NCI-H1048 (cell line): Measurements from ENCODE around the gene ADCY2.
"Not testable (repeated sequence)": the region's sequence is repeated elsewhere in the genome, so short reads cannot be mapped to it uniquely, and the experiment has no call there.

ENCODE experiments used
- DNase-seq: peaks from one replicate; lab custom pipeline; 2025; lab: John Stamatoyannopoulos, UW

ADCY2 gene

GRCh38 chr5:7395432-7395946 is 449 bp upstream of the ADCY2 start:
- no peak for DNase-seq

GRCh38 chr5:7396713-7397454 is 946 bp downstream of the ADCY2 start:
- DNase-seq, result no peak

- no peak for DNase-seq
These were observed 2.0 kb downstream of the ADCY2 start for GRCh38 chr5:7397937-7398336.

GRCh38 chr5:7398596-7399280 is 2.8 kb downstream of the ADCY2 start:
- no peak for DNase-seq

GRCh38 chr5:7405277-7405676 is 9.3 kb downstream of the ADCY2 start:
- no peak for DNase-seq

GRCh38 chr5:7410936-7411511 is 15.1 kb downstream of the ADCY2 start:
- DNase-seq, result no peak

GRCh38 chr5:7412409-7412808 is 16.5 kb downstream of the ADCY2 start:
- DNase-seq, result no peak

GRCh38 chr5:7415123-7415522 is 19.2 kb downstream of the ADCY2 start:
- no peak for DNase-seq

GRCh38 chr5:7415587-7416535 is 19.9 kb downstream of the ADCY2 start:
- DNase-seq, result no peak

GRCh38 chr5:7418276-7418675 is 22.3 kb downstream of the ADCY2 start:
- no peak for DNase-seq

GRCh38 chr5:7419367-7419766 is 23.4 kb downstream of the ADCY2 start:
- DNase-seq, result no peak

GRCh38 chr5:7419846-7420245 is 23.9 kb downstream of the ADCY2 start:
- no peak for DNase-seq

GRCh38 chr5:7420510-7421280 is 24.8 kb downstream of the ADCY2 start:
- no peak for DNase-seq

- no peak for DNase-seq
These were observed 26.6 kb downstream of the ADCY2 start for GRCh38 chr5:7422316-7423106.

- DNase-seq, result not testable (repeated sequence)
These were observed 27.3 kb downstream of the ADCY2 start for GRCh38 chr5:7423231-7423630.

GRCh38 chr5:7425830-7426229 is 29.9 kb downstream of the ADCY2 start:
- DNase-seq, result no peak

- DNase-seq, result no peak
These were observed 30.3 kb downstream of the ADCY2 start for GRCh38 chr5:7426284-7426683.

GRCh38 chr5:7434914-7435313 is 39.0 kb downstream of the ADCY2 start:
- no peak for DNase-seq

GRCh38 chr5:7435503-7435902 is 39.6 kb downstream of the ADCY2 start:
- DNase-seq, result no peak

- DNase-seq, result no peak
These were observed 40.6 kb downstream of the ADCY2 start for GRCh38 chr5:7436521-7436920.
